ENCODE data around the gene TRMT5. TPM values are rescaled to one million over a fixed set of nuclear protein-coding genes. Genes with fewer than 3 reads are reported as not detected.

TRMT5 gene
- total and polyA plus RNA-seq, 8 donors: 2.3 to 10.0 (median 6.9) TPM

GRCh38 chr14:60968099-60968498, 12.8 kb downstream of the TRMT5 start:
- Histone ChIP-seq H3K36me3 (no peaks in the 10 kb centered on the region), H3K4me1 (no peaks in the 10 kb centered on the region), H3K27me3 (no peaks in the 10 kb centered on the region), H3K9me3 (no peaks in the 10 kb centered on the region), H3K27ac (no peak overlapping the region), H3K4me3 (no peak overlapping the region)
- WGBS, 2 donors: 76 to 89% methylated on average over 1 of the region's 1 CpG
- no peak for DNase-seq
- no peak for FAIRE-seq
- ATAC-seq: no peak
- no peak for TF ChIP-seq CTCF (IDR thresholded peaks at IDR 0.05)
- intact Hi-C loops (cut with DNase I): no loop called here

GRCh38 chr14:60965402-60965801, 15.5 kb downstream of the TRMT5 start:
- FAIRE-seq (no peak), DNase-seq (no peak), ATAC-seq (peak in 2 of 4 donors; percentile 39 to 45)
- H3K27me3 ChIP-seq: no peaks in the 10 kb centered on the region
- no peak overlapping the region for H3K4me3 ChIP-seq
- no peaks in the 10 kb centered on the region for H3K4me1 ChIP-seq
- intact Hi-C loops (cut with DNase I): no loop called here
- H3K9me3 ChIP-seq: no peaks in the 10 kb centered on the region
- H3K27ac ChIP-seq: no peak overlapping the region
- no peak for TF ChIP-seq CTCF (IDR thresholded peaks at IDR 0.05)
- H3K36me3 ChIP-seq: no peaks in the 10 kb centered on the region

- intact Hi-C loops (cut with DNase I): no loop called here
- no peaks in the 10 kb centered on the region for H3K4me1 ChIP-seq
- no peaks in the 10 kb centered on the region for H3K9me3 ChIP-seq
- WGBS, 2 donors: 59 to 63% methylated on average over 2 of the region's 2 CpGs
- no peaks in the 10 kb centered on the region for H3K36me3 ChIP-seq
- no peaks in the 10 kb centered on the region for H3K27me3 ChIP-seq
- ATAC-seq (no peak), DNase-seq (no peak), FAIRE-seq (no peak)
- H3K4me3 ChIP-seq: no peak overlapping the region
- TF ChIP-seq CTCF (IDR thresholded peaks at IDR 0.05): no peak
- H3K27ac ChIP-seq: no peak overlapping the region
These were observed 16.0 kb downstream of the TRMT5 start for GRCh38 chr14:60964904-60965303.

- no peaks in the 10 kb centered on the region for H3K36me3 ChIP-seq
- H3K27me3 ChIP-seq: no peaks in the 10 kb centered on the region
- H3K9me3 ChIP-seq: no peaks in the 10 kb centered on the region
- TF ChIP-seq CTCF (IDR thresholded peaks at IDR 0.05): no peak
- FAIRE-seq: no peak
- DNase-seq: no peak
- no peak overlapping the region for H3K27ac ChIP-seq
- no peaks in the 10 kb centered on the region for H3K4me1 ChIP-seq
- WGBS, 2 donors: 57 to 58% methylated on average over 2 of the region's 2 CpGs
- intact Hi-C loops (cut with DNase I): no loop called here
- no peak for ATAC-seq
- no peak overlapping the region for H3K4me3 ChIP-seq
These were observed 17.1 kb downstream of the TRMT5 start for GRCh38 chr14:60963761-60964160.

GRCh38 chr14:60958146-60958545, 22.7 kb downstream of the TRMT5 start:
- H3K9me3 ChIP-seq: peaks cover 0 to 8% (median 0%) of the 10 kb centered on the region in 4 donors
- intact Hi-C loops (cut with DNase I): no loop called here
- no peak overlapping the region for H3K27ac ChIP-seq
- no peak overlapping the region for H3K4me3 ChIP-seq
- FAIRE-seq (no peak), ATAC-seq (no peak), DNase-seq (no peak)
- H3K4me1 ChIP-seq: no peaks in the 10 kb centered on the region
- H3K27me3 ChIP-seq: no peaks in the 10 kb centered on the region
- TF ChIP-seq CTCF (IDR thresholded peaks at IDR 0.05): no peak
- H3K36me3 ChIP-seq: no peaks in the 10 kb centered on the region
